ENCODE measurements around the gene POU2F3.
"Not testable (repeated sequence)": the region's sequence is repeated elsewhere in the genome, so short reads cannot be mapped to it uniquely, and the experiment has no call there.

Gene POU2F3

DNA sequence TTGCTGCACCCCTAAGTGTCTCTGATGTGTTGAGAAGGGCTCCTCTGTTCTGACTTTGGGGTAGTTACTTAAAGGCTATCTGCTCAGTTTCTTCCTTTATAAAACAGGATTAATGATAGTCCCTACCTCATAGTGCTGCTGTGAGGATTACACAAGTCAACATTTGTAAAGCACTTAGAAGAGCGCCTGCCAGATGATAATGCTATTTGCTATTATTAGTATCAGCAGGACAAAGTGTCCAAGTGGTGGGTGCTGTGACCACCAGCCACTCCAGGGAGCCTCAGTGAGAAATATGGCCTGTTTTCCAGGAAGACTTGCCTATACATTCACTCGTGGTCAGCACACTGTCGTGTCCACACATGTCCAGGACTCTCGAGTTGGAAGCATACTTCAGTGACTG is 16.2 kb downstream of the POU2F3 start:
- no peak for DNase-seq

DNA sequence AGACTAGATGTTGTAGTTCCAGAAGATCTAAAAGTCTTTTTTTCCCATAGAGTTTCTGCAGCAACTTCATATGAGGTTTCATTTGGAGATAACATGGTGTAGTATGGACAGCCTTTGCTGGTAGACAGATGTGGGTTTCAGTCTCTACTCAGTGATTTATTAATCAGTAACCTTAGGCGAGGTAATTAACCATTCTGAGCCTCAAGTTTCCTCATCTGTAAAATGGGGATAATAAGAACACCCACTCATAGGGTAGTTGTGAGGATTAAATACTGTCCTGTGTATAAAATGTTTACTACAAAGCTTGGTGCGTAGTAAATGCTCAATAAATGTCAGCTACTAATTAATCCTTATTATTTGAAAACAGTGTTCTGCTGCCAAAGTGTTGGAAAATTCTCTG is 16.8 kb downstream of the POU2F3 start:
- no peak for DNase-seq

DNA sequence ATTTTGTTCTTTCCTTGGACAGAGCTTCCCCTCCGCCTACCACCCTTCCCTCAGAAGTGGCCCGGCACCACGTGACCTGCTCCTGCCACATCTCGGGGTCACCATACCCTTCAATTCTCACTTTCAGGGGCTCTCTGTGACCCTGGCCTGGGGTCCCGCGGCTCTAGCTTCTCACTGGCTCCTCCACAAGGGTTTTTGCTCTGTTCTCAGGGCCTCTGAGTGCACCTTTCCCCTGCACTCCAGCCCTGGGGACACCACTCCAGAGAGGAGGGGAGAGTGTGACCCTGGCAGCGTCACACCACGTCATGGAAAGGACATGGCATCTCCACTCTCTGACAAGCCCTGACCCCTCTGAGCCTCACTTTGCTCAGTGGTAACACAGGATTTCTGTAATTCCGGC is 17.4 kb downstream of the POU2F3 start:
- DNase-seq = no peak

DNA sequence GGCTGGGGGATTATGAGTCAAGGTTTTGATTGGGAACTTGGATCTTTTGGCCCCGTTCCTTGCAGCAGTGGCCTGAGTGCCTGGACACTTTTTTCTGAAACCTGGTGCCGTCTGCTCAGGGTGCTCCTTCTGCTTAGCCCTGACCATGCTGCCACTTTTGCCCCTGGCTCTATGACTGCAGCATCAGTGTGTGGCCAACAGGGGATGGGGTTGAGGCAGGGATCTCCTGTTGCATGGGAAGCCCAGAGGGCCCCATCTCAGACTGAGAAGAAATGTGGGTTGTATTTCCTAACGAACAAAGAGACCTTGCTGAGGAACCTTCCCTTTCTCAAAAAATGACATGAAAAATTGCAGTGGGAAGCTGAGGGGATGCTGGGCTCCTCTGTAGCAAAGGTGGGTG is 18.7 kb downstream of the POU2F3 start:
- no peak for DNase-seq

DNA sequence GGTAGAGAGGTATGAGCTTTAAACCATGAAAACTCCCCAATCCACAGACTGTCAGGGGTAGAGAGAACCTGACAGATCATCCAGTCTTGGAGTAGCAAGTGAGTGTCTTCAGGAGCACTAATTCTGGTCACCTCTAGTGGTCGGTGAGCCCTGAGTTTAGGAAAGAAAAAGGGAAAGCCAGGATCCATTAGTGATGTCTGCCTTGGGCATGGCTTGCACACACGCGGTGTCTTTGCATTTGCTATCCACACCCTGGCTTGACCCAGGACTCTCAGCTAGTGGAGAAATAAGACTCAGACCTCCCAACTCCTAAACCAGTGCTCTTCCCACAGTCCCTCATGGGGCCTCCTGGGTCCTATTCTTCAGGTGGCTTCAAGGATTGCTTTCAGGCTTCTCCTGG is 19.3 kb downstream of the POU2F3 start:
- DNase-seq = no peak

DNA sequence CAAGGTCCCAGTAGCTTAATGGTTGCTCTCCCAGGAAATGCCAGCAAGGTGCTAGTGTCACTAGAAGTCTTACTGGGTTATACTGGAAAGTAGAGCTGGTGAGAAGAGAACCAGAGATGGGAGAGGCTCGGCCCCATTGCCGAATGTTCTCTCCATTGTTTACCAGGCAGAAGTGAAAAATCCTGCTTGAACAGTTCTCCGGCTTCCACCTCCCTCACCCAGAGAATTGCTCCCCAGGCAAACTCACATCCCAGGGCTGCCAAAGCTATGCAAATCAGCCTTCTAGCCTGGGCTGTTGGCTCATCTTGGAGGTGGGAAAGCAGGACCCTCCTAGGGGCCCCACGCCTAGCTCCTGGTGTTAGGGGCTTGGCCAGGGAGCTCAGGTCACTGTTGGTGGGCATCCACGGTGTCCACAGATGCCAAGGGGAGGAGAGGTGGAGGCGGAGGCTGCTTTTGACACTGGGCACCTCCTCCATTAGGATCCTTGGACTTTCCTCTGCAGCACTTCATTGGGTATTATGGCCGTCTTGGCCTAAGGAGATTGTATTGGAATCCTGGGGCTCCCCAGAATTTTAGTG is 20.1 kb downstream of the POU2F3 start:
- DNase-seq = no peak

DNA sequence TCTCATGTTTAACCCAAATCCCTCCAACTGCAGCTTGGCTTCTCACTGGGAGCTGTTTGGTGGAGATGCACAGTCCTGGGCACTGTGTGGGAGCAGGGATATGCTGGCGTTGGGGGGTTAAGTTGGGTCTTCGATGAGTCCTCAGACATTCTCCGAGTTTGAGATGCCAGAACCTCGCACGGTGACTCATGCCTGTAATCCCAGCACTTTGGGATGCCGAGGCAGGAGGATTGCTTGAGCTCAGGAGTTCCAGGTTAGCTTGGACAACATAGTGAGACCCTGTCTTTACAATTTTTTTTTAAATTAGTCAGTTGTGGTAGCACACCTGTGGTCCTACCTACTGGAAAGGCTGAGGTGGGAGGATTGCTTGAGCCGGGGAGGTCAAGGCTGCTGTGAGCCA is 20.7 kb downstream of the POU2F3 start:
- DNase-seq = no peak

DNA sequence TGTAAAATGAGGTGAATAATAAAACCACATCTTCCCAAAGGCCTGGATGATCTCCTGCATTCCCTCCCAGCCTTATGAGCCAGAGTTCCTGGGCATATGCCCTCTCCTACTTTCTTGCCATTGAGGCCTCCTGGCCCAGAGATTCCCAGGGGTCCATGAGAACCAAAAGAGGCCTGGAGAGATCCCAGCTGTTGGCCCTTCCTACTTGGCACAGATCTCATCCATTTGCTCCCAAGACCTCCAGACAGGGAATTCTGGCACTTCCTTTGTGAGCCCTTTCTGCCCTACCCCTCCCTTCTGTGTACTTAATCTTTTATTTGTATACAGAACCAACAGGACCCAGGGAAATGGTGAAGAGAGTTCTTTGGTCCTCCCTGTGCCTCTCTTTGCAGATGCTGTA is 21.4 kb downstream of the POU2F3 start:
- DNase-seq = no peak

DNA sequence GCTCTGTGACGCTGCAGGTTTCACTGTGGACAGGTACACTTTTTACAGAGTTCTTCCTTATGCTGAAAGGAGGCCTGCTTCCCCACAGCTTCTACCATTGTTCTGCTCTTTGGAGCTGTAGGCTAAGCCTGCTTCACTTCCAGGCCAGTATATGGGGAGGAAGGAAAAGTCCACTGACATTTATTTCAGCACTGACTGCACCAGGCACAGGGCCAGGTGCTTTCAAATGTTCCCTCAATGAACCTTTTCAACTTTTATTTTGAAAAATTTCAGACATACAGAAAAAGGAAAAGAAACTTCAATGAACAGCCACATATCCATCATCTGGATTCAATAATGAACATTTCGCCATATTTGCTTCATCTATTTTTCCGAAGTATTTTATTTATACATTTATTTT is 22.0 kb downstream of the POU2F3 start:
- DNase-seq = no peak

DNA sequence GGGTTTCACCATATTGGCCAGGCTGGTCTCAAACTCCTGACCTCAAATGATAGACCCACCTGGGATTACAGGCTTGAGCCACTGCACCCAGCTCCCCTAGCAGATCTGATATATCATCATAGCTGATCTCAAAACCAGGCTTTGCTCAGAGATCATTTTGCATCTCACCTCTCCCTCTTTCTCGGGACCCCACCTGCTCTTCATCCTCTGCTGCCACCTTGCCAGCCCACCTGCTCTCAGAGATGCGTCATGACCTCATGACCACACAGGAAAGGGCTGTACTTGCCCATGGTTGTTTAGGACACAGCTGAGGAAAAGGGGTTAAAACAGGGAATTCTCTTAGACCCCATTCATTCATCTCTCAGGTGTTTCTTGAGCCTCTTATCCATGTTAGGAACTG is 27.4 kb downstream of the POU2F3 start:
- no peak for DNase-seq

DNA sequence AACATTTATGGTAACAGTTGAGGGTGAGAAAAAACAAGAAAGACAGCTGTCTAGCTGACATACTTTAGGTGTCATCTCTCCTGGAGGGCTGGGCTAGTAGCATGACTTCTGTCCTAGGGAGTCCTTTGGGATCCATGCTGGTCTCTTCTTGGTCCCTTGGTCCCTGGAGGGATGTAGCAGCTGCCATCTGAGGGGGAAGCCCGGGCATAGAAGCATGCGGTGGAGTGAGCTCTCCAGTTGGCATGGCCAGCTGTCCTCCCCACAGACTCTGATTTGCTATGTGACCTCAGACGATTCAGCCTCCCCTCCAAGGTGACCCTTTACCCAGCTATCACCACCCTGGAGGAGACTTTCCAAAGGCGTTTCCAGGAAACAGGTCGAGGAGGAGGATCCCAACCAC is 28.7 kb downstream of the POU2F3 start:
- no peak for DNase-seq

DNA sequence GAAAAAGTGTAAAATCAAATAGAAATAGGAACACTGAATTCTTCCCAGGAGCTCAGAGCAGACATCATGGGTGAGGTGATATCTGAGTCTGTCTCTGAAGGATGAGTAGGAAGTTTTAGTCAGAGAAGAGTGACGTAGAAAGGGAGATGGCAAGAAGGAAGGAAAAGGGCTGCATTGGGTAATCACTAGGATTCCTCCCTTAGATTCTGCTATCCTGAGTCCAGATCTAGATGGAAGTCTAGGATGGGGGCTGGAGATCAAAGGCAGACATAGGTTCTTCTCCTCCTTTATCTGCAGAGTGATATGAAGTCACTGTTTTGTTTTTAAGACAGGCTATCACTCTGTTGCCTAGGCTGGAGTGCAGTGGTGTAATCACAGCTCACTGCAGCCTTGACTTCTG is 30.4 kb downstream of the POU2F3 start:
- no peak for DNase-seq

DNA sequence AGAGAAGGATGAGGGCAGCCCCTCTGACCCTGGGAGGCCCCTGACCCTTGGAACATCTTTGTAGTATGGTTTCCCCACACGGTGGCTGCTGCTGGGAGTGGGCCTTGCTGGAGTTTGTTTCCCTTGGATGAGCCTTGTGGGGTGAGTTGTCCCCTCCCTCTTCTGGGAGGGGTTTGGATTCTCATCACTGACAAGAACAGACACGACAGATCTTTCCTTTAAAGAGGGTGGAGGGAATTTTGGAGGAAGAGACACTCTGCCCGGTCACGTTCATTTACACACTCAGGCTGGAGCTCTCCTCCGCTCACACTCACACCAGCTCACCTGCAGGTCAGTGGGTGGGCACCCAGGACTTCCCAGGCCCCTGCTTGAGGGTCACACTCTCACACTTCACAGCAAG is 31.7 kb downstream of the POU2F3 start:
- no peak for DNase-seq

DNA sequence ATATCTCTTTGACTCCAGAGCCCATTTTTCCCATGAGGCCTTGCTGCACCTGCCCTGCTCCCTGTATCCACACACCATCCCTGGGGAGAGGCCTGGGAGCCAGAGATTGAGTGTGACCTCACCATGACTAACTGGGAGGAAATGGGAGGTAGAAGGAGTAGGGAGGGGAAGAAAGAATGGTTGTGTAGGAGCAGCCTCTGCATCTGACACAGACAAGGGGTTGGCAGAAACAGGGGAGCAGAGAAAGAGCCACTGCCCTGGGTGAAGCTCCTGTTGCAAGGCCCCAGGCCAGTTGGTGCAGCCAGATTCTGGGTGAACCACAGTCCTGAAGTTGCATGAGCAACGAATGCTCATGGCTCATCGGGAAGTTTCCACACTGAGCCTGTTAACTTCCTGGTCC is 32.4 kb downstream of the POU2F3 start:
- no peak for DNase-seq

DNA sequence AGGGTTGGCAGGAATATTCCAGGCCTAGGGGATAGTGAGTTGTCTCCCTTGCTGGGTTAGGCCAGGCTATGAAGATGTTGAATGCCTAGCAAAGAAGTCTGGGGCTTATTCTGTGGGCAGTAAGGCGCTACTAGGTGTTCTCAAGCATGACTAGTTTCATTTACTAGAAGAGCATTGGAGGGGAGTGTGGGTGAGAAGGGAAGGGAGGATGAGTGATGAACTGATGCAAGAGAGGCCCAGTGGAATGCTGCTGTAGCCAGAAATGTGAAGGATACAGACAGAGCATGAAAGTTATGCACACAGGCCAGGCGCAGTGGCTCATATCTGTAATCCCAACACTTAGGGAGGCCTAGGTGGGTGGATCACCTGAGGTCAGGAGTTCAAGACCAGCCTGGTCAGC is 33.5 kb downstream of the POU2F3 start:
- no peak for DNase-seq

DNA sequence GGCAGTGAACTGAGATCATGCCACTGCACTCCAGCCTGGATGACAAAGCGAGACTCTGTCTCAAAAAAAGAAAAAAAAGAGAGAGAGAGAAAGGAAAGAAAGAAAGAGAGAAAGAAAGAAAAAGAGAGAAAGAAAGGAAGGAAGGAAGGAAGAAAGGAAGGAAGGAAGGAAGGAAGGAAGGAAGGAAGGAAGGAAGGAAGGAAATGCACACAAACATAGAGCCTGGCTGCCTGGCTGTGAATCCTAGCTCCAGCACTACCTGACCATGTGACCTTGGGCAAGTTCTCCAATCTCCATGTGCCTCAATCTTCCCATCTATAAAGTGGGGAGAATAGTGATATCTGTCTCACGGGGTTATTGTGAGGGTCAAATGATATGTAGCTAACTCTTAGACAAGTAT is 34.0 kb downstream of the POU2F3 start:
- not testable (repeated sequence) for DNase-seq

DNA sequence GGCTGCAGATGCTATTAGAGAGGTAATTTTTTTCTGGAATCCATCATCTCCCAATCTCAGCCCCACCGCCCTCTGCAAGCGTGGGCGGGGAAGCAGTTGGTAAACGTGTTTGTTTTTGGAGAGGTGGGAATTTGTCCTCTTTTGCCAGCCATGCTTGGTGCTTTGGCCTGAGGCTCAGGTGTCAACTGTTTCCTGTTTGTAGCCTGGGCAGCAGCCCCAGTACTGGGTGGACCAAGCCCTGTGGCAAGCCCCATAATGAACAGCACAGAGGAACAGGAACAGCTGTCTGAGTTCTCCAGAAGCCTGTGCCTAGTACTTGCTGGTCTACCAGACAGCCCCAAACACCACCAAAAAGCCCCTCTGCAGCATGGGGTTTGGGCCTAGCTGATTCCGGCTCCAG is 39.6 kb downstream of the POU2F3 start:
- DNase-seq = no peak

DNA sequence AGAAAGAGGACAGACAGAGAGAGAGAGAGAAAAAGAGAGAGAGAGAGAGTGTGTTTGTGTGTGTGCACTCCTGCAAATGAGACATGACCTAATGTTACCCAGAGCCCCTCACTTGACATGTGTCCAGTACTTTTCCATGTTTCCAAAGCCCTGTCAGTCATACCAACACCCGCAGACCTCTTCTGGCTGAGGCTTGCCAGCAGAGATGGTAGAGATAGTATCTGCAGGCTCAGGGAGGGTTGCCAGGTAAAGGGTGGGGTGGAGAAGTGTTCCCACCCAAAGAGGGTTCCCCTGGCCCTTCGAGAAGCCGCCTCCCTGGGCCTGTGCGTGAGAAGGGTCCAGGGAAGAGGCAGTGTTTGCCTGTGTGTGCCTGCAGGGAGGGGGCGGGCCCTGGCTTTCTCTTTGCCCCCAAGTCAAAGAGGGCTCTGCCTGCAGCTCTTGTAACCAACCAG is 40.7 kb downstream of the POU2F3 start:
- no peak for DNase-seq

DNA sequence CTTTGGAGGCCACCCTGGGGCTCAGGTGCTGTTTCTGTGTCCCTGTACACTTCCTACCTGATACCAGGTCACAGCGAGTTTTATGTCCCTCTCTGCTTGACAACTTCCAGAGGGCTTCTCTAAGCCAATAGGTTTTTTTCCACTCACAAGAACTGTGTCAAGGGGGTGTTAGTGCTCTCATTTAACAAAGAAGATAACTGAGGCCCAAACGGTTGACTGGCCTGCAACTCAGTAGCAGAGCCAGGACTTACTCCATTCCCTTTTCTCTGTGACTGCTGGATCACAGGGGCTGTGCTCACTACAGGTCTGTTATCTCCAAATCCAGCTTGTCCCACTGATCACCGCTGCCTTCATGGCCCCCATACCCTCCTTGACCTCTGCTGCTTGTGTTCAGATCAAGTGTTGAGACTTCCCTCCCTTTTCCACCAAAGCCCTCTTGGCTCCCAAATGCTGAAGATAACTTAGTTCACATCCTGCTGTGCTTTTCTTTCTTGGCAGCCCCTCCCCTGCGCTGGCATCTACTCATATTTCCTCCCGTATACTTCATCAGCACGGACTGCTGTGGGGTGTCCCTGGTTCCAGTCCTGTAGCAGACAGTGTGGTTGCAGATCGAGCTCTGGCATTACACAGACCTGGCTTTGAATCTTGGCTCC is 41.3 kb downstream of the POU2F3 start:
- no peak for DNase-seq

DNA sequence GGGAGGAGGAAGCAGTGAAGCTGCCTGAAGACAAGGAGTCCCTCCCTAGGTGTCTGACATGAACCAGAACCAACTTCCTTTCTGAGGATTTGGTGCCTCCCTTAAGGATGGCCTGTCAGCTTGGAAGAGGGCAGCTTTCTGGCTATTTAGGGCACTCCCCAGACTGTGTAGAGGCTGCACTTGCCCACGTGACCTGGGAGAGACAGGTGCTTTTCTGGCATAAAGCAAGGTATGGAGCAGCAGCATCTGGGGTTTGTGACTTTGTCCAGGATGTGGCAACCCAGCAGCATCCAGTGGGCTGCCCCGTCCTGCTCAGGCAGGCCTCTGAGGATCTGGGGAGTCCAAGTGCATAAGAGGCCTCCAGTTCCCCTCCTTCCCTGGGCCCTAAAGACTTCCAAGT is 43.2 kb downstream of the POU2F3 start:
- no peak for DNase-seq

DNA sequence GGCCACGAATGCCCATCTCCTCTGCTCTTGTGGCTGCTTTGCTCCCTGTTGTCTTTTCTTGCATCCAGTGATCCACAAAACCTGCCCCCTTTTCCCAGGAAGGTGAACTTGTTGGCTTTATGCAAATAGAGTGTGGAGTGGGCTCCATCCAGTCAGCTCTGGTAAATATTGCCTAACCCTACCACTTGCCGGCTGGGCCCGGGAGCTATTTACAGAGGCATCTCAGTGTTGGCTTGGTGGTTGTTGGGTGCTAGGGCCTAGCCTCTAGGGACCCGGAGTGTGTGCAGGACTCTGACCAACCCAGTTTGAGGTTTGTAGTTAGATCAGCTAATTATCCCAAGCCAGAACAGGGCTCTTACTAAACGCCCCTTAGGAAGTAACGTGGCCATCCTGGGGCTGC is 44.3 kb downstream of the POU2F3 start:
- no peak for DNase-seq

DNA sequence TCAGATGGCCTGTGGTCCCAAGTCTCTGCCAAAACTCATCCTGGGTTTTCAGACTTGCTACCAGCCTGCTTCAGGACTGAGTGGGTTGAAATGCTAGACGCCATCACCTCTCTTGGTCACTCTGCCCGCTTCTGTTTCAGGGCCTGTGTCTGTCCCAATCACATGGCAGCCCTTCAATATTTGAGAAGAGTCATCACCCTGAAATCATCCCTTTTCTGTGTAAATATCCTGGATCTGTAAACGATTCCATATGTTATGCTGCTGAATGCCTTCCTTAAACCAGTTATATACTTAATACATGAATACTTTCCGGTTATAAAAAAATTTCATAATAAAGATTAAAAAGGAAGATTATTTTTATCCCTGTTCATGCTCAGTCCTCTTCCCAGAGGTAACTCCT is 45.3 kb downstream of the POU2F3 start:
- DNase-seq = no peak

DNA sequence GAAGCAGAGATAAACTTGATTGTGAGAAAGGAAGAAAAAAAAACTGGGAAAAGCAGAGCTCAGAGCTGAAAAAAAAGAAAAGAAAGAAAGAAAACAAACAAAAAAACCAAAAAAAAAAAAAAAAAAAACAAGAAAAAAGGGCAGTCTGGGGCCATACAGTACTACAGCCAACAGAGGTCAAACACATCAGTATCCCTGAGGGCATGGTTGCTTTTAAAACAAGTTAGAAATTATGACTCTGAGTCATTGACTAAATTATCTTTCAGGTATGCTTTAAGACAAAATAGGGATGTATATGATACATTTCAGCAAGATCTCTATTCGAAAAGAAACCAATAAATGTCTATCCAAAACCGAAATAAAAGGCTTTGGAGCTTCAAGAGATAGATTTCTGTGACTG is 48.1 kb downstream of the POU2F3 start:
- DNase-seq = no peak

DNA sequence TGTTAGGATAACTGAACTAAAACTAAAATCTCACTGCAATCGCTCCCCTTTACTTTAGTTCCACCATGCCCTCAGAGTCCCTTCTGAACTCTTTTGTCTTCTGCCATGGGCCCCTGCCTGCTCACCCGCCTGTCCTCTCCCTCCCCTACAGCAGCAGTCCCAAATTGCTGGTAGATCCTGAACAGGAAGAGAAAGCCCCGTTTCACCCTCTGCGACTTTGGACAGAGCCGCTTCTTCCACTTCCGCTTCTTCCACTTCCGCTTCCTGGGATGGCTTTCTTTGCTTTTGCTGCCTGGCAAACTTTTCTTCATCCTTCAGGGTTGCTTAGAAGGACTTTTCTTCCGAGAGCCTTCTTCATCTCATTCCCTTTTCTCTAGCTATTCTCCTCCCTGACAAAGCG is 49.5 kb downstream of the POU2F3 start:
- no peak for DNase-seq

DNA sequence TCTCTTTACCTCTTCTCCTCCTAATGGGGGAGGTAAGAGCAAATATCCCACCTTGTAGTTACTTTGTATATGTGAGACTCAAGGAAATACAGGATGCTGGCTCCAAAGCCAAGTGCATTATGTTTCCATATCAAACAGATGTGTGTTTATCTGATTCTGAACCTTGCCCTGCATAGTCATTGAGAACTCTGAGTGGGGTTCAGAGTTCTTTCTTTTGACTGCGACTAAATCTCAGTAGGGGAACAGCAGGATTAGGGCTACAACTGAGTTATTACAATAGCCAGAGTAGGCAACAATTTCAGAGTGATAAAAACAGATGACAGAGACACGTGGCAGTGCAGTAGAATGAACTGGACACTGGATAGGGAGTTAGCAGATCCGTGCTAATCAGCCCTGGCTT is 51.0 kb downstream of the POU2F3 start:
- no peak for DNase-seq
